ENCODE results near the gene SIGMAR1.

DNA sequence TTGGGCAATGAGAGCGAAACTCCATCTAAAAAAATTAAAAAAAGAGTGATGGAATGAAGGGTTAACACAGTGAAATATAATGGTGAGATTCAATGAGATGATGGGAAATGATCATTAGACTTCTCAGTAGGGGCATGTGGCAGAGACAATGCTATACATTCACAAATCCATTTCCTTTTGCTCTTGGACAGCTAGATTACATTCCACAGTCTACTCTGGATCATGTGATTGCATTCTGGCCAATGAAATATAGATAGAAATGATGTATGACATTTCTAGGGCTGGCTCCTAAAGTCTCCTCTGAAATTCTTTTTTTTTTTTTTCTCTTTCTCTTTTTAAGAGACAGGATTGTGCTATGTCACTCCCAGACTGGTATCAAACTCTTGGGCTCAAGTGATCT is 5.1 kb upstream of the SIGMAR1 start:
- no peak for TF ChIP-seq EZH2 (IDR thresholded peaks at IDR 0.05; ENCODE audit: borderline replicate concordance, insufficient read depth, low read length, poor library complexity, severe bottlenecking)
- TF ChIP-seq, protein P1, sequence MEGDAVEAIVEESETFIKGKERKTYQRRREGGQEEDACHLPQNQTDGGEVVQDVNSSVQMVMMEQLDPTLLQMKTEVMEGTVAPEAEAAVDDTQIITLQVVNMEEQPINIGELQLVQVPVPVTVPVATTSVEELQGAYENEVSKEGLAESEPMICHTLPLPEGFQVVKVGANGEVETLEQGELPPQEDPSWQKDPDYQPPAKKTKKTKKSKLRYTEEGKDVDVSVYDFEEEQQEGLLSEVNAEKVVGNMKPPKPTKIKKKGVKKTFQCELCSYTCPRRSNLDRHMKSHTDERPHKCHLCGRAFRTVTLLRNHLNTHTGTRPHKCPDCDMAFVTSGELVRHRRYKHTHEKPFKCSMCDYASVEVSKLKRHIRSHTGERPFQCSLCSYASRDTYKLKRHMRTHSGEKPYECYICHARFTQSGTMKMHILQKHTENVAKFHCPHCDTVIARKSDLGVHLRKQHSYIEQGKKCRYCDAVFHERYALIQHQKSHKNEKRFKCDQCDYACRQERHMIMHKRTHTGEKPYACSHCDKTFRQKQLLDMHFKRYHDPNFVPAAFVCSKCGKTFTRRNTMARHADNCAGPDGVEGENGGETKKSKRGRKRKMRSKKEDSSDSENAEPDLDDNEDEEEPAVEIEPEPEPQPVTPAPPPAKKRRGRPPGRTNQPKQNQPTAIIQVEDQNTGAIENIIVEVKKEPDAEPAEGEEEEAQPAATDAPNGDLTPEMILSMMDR (IDR thresholded peaks at IDR 0.05; ENCODE audit: poor library complexity, severe bottlenecking), result no peak
- no peak for TF ChIP-seq TAF1 (IDR thresholded peaks at IDR 0.05; ENCODE audit: low read depth)
- TF ChIP-seq, protein P2, sequence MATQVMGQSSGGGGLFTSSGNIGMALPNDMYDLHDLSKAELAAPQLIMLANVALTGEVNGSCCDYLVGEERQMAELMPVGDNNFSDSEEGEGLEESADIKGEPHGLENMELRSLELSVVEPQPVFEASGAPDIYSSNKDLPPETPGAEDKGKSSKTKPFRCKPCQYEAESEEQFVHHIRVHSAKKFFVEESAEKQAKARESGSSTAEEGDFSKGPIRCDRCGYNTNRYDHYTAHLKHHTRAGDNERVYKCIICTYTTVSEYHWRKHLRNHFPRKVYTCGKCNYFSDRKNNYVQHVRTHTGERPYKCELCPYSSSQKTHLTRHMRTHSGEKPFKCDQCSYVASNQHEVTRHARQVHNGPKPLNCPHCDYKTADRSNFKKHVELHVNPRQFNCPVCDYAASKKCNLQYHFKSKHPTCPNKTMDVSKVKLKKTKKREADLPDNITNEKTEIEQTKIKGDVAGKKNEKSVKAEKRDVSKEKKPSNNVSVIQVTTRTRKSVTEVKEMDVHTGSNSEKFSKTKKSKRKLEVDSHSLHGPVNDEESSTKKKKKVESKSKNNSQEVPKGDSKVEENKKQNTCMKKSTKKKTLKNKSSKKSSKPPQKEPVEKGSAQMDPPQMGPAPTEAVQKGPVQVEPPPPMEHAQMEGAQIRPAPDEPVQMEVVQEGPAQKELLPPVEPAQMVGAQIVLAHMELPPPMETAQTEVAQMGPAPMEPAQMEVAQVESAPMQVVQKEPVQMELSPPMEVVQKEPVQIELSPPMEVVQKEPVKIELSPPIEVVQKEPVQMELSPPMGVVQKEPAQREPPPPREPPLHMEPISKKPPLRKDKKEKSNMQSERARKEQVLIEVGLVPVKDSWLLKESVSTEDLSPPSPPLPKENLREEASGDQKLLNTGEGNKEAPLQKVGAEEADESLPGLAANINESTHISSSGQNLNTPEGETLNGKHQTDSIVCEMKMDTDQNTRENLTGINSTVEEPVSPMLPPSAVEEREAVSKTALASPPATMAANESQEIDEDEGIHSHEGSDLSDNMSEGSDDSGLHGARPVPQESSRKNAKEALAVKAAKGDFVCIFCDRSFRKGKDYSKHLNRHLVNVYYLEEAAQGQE (IDR thresholded peaks at IDR 0.05; ENCODE audit: borderline replicate concordance), result no peak
- TF ChIP-seq RAD21 (conservative IDR thresholded peaks at IDR 0.05), result no peak
- no peak for TF ChIP-seq POLR2AphosphoS5 (IDR thresholded peaks at IDR 0.05)
- no peak for TF ChIP-seq EP300 (conservative IDR thresholded peaks at IDR 0.05; ENCODE audit: poor library complexity, severe bottlenecking)
- no peak for TF ChIP-seq SMC3 (conservative IDR thresholded peaks at IDR 0.05; ENCODE audit: poor library complexity)
- no peak for TF ChIP-seq MXI1 (conservative IDR thresholded peaks at IDR 0.05; ENCODE audit: poor library complexity, severe bottlenecking)
